HG02571 (cell line): ENCODE measurements around the gene AIG1.

Source experiments
- ATAC-seq: cut with Tn5 transposase; IDR thresholded peaks from one replicate; pipeline ENCODE4 v1.9.1; 2021; ENCODE audit warnings: mild to moderate bottlenecking, moderate library complexity; ENCODE audit not compliant: unreplicated experiment

AIG1 gene

GRCh38 chr6:143192766-143193165 lies 132.1 kb downstream of the AIG1 start:
- no peak for ATAC-seq

- ATAC-seq = no peak
Measured at GRCh38 chr6:143193571-143194094, 132.9 kb downstream of the AIG1 start.

GRCh38 chr6:143194095-143194589 lies 133.5 kb downstream of the AIG1 start:
- ATAC-seq = no peak

DNA sequence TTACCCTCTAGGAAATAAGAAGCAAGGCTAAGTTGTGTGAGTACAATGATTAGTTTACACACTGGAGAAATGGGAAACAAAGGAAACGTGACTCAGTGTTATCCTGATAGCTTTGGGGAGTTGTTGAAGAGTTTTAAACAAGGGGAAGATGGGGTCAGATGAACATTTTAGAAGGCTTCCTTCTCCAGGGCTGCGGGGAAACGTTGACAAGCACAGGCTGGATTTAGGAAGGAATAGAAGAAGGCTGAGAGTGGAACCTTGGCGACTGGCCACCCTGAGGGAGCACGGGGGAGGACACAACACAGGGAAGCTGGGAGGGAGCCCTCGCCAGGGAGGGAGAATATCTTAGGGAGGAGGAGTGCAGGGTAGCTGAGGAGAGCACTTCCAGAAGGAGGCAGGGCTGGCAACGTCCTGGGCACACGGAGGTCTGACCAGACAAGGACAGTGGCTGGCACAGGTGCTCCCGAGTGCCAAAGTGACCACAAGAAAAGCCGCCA lies 134.7 kb downstream of the AIG1 start:
- ATAC-seq = no peak

GRCh38 chr6:143196525-143197225 lies 136.0 kb downstream of the AIG1 start:
- ATAC-seq = no peak

DNA sequence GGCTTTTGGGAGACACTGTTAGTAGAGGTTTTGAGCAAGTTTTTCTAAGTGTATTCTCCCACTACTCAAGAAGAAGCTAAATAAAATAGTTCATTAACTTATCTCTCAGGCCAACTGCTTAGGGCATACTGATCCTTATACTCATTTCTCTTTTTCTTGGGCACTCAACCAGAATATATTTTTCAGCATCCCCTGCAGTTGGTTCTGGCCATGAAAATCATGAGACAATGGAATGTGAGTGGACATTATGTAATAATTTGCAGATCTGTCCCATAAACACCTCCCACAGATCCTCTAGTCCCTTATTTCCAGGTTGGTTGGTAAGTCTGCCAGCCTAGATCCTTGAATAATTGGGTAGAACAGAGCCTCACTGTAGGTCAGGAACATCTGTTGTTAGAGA lies 136.7 kb downstream of the AIG1 start:
- no peak for ATAC-seq

DNA sequence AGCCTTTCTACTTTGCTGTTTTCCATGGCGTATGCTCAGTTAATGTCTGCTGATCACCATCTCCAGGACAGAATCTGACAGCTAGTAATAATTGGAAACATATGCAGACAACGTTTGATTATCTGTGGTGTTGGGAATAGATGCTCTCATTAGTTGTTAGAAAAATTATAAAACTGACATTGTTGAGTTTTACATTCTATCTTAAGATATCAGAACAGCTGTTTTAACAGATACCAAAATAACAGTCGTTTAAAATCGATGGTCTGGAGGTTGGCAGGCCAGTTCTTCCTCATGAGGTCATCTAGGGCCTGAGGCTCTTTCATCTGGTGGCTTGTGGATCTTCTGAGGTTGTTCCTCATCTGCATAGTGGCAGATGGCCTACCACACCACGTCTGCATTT lies 137.6 kb downstream of the AIG1 start:
- ATAC-seq = no peak

- ATAC-seq = no peak
Measured at GRCh38 chr6:143199291-143199690, 138.6 kb downstream of the AIG1 start.

DNA sequence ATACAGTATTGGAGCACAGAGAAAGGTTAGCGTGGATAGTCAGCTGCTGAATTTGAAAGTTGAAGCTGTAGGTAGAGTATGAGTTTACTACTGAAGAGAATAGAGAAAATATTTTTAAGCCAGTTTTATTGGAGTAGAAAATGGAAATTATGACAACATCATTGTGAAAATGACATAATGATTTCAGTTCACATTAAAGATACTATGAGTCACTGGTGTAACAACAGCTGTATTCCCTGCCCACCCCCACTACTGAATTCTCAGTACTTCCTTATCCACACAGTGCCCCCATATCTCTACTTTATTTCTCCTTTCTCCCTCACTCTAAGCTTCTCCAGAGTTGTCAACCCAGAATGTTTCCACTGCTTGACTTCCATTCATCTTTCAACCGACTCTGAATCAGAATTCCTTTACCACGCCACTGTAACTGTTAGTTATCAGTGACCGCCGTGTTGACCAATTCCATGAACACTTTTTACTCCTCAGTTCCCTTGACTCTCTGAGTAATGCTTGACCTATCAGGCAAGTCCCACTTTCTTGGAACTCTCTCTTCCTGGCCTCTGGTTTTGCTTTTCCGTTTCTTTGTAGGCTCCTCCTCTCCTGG lies 139.6 kb downstream of the AIG1 start:
- no peak for ATAC-seq

DNA sequence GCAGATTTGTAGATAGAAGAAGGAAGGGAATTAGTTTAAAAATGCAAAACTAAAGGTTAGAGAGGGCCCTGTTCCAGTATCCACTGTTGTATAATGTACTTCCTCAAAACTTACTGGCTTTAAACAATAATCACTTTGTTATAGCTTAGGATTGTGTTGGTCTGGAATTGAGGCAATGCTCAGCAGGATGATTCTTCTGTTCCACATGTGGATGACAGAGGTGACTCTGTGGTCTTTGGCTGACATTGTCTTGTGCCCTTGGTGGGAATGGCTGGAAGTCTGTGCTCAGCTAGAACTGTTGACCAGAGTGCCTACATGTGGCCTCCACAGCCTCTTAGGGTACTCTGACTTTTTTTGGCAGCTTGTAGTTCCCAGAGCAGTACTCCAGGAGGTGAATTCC lies 143.4 kb downstream of the AIG1 start:
- no peak for ATAC-seq

GRCh38 chr6:143205131-143205535 lies 144.4 kb downstream of the AIG1 start:
- ATAC-seq = no peak

GRCh38 chr6:143205585-143205984 lies 144.9 kb downstream of the AIG1 start:
- ATAC-seq = no peak

DNA sequence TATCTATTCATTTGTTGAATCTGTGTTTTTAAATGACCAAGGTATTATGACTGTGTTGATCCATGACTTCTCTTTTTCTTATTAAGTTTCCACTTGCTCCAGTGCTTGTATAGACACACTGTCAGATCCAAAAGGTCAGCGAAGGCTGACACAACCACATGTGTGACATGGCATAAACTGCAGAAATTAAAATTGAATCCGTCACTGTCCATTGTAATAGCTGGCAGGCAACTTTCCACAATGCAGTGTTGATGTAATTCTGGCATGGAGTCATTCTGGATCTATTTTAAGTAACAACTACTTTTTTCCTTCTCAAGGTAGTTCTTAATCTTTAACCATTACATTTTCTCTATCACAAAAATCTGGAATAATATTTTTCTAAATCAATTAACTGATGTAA lies 145.3 kb downstream of the AIG1 start:
- ATAC-seq = no peak

GRCh38 chr6:143206550-143206949 lies 145.9 kb downstream of the AIG1 start:
- ATAC-seq = no peak

DNA sequence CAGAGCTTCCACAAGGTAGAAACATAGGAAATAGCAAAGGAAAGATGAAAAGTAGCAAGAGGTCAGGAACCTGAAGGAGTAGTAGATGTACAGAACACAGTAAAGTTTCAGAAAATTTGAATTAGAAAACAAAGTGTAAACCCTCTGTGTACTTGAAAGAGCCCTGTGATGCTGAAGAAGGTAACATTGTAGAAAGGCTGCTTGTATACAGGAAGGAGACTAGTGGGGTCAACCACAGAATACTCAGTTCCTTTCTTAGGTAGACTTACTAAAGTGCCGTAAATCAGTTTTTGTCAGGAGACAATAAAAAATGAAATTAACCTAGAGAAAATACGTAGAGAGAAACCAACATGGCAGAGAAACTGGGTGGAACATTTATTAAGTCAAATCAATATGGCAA lies 149.7 kb downstream of the AIG1 start:
- no peak for ATAC-seq

DNA sequence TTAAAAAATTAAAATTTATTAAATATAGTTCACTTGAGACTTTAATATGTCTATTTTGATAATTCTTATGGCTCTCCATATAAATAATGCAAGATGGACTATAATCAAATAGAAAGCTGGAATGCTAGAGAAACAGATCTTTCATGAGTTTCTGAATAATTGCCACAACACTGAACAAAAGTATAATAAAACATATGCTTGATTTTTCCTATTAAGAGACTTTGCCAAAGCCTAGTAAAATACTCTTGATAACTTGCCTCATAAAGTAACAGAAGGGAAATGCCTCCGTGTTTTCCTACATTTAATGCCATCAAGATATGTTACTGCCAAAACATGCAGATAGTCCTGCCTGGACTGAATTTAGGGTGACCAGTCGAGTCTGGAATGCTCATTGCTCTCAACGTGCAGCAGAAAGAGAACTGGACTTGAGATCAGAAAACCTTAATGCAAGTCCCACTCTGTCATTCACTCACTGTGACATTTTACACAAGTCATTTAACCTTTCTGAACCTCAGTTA lies 153.2 kb downstream of the AIG1 start:
- no peak for ATAC-seq

- ATAC-seq = no peak
Measured at GRCh38 chr6:143215363-143215762, 154.7 kb downstream of the AIG1 start.

DNA sequence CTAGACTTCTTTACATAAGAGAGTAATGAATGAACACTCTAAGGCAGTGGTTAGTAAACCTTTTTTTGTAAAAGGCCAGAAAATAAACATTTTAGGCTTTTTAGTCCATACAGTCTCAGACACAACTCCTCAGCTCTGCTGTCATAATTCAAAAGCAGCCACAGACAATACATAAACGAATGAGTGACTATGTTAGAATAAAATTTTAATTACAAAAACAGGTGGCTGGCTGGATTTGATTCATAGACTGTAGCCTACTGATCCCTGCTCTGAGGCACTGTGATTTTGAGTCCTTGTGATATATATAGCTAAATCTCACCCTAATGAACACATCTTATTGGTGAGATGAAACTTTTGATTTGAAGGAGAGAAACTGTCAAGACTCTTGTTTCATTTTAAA lies 155.1 kb downstream of the AIG1 start:
- ATAC-seq = no peak

- no peak for ATAC-seq
Measured at GRCh38 chr6:143218233-143218632, 157.5 kb downstream of the AIG1 start.

- ATAC-seq = no peak
Measured at GRCh38 chr6:143221698-143222097, 161.0 kb downstream of the AIG1 start.

GRCh38 chr6:143222310-143222709 lies 161.6 kb downstream of the AIG1 start:
- no peak for ATAC-seq

DNA sequence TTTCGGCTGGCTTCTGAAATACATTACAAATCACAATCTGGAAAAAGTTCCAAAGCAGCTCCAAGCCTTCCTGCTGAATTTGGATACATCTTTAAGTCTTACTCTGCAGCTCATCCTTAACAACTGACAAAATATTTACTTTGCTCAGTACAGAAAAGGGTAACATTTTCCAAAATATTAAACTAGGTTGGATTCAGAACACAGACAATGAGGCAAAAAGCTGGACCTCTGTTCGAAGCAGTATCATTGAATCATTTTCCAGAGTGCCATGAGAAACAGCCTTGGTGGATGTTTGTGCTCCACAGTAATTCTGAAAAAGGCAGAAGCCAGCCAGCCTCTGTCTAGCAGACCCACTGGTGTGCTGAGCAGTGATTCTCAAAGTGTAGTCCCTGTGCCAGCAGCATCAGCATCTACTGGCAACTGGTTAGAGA lies 162.1 kb downstream of the AIG1 start:
- no peak for ATAC-seq
